GM23338 (cell line): ENCODE data around the gene PPFIBP1. TPM values are rescaled to one million over a fixed set of nuclear protein-coding genes. Genes with fewer than 3 reads are reported as not detected.

ENCODE experiments used
- ATAC-seq: fragments of 200-7000 bp; cut with Tn5 transposase; 3 replicates; pipeline ENCODE4 v1.9.1; 2020
- DNase-seq: peaks from one replicate; pipeline ENCODE4 v3.0.0-alpha.2; 2015; ENCODE audit warnings: low spot score
- H2AFZ ChIP-seq: fragments of 200-600 bp; sonication (generic); 2 replicates; pipeline ENCODE4 v1.8.0; 2016; ENCODE audit warnings: antibody characterized with exemption, mild to moderate bottlenecking, moderate library complexity
- H3F3A ChIP-seq: fragments of 200-600 bp; sonication (generic); replicated peaks from 2 replicates; pipeline ENCODE4 v1.8.0; 2017; ENCODE audit warnings: antibody characterized with exemption, mixed run types, low read depth
- H3K27ac ChIP-seq: fragments of 200-600 bp; sonication (generic); 2 replicates; pipeline ENCODE4 v1.6.1; 2016; ENCODE audit warnings: low read depth
- H3K27me3 ChIP-seq: fragments of 200-600 bp; sonication (generic); 2 replicates; pipeline ENCODE4 v1.8.0; 2016; ENCODE audit warnings: mild to moderate bottlenecking, mixed run types, moderate library complexity; ENCODE audit not compliant: insufficient read depth
- H3K36me3 ChIP-seq: fragments of 200-600 bp; sonication (generic); 2 replicates; pipeline ENCODE4 v1.8.0; 2016; ENCODE audit warnings: mild to moderate bottlenecking; ENCODE audit not compliant: insufficient read depth
- H3K4me1 ChIP-seq: fragments of 200-600 bp; sonication (generic); 2 replicates; pipeline ENCODE4 v1.8.0; 2016; ENCODE audit warnings: mild to moderate bottlenecking, moderate library complexity; ENCODE audit not compliant: insufficient read depth
- H3K4me2 ChIP-seq: fragments of 200-600 bp; sonication (generic); 2 replicates; pipeline ENCODE4 v1.7.1; 2017; ENCODE audit warnings: mixed run types
- H3K4me3 ChIP-seq: fragments of 200-600 bp; sonication (generic); 2 replicates; pipeline ENCODE4 v1.6.1; 2016; ENCODE audit warnings: mixed run types
- H3K79me2 ChIP-seq: fragments of 200-600 bp; sonication (generic); replicated peaks from 2 replicates; pipeline ENCODE4 v1.8.0; 2017; ENCODE audit warnings: mild to moderate bottlenecking; ENCODE audit not compliant: insufficient read depth
- H3K9me2 ChIP-seq: fragments of 200-600 bp; sonication (generic); 2 replicates; pipeline ENCODE4 v1.8.0; 2017; ENCODE audit not compliant: insufficient read depth
- H4K20me1 ChIP-seq: fragments of 200-600 bp; sonication (generic); replicated peaks from 2 replicates; pipeline ENCODE4 v1.8.0; 2017; ENCODE audit warnings: mild to moderate bottlenecking; ENCODE audit not compliant: insufficient read depth
- H3K27ac Mint-ChIP-seq: 2 replicates; pipeline ENCODE4 v1.8.0; 2020; ENCODE audit warnings: inconsistent platforms, mild to moderate bottlenecking, moderate library complexity, mixed read lengths
- H3K27me3 Mint-ChIP-seq: 3 replicates; pipeline ENCODE4 v1.8.0; 2022; ENCODE audit warnings: low read depth, mild to moderate bottlenecking, moderate library complexity, mixed read lengths, inconsistent platforms; ENCODE audit not compliant: insufficient read depth, poor library complexity
- H3K36me3 Mint-ChIP-seq: 3 replicates; pipeline ENCODE4 v1.8.0; 2021; ENCODE audit warnings: low read depth, mild to moderate bottlenecking, inconsistent platforms, moderate library complexity, mixed read lengths
- H3K4me1 Mint-ChIP-seq: 3 replicates; pipeline ENCODE4 v1.8.0; 2020; ENCODE audit warnings: mild to moderate bottlenecking, inconsistent platforms, mixed read lengths
- H3K4me3 Mint-ChIP-seq: 3 replicates; pipeline ENCODE4 v1.8.0; 2021; ENCODE audit warnings: moderate library complexity, mild to moderate bottlenecking, inconsistent platforms, mixed read lengths
- H3K9me3 Mint-ChIP-seq: 3 replicates; pipeline ENCODE4 v1.8.0; 2020; ENCODE audit warnings: moderate library complexity, mild to moderate bottlenecking, inconsistent platforms, mixed read lengths
- CREB1 ChIP-seq: fragments of 250-450 bp; sonication (Bioruptor Pico); IDR thresholded peaks from 2 replicates; pipeline ENCODE4 v1.5.0; 2020; ENCODE audit warnings: low read depth, mild to moderate bottlenecking, moderate library complexity
- CTCF ChIP-seq, 2 experiments: fragments of 200-600 bp in 1 of 2; sonication (generic) in 1 of 2; conservative IDR thresholded peaks; 2 replicates each; pipeline versions ENCODE4 v1.5.1 to v1.6.1; 2016 to 2017; ENCODE audit warnings: antibody characterized with exemption in 2 of 2, low read depth in 2 of 2, mild to moderate bottlenecking in 2 of 2, moderate library complexity in 1 of 2
- NANOG ChIP-seq: IDR thresholded peaks from 2 replicates; pipeline ENCODE4 v1.6.1; 2016; ENCODE audit warnings: antibody characterized with exemption, borderline replicate concordance
- REST ChIP-seq: IDR thresholded peaks from one replicate; pipeline ENCODE4 v1.6.1; 2018; ENCODE audit warnings: antibody characterized with exemption; ENCODE audit not compliant: unreplicated experiment
- ZNF462 ChIP-seq: fragments of 250-450 bp; sonication (Bioruptor Pico); IDR thresholded peaks from 2 replicates; pipeline ENCODE4 v1.5.0; 2020; ENCODE audit warnings: mild to moderate bottlenecking, moderate library complexity
- polyA plus RNA-seq: library from polyadenylated mRNA; unstranded; fragments of >200 nt; fragmentation: Nextera tagmentation; extraction: Ambion mirVana; gene quantifications from 2 replicates; pipeline ENCODE4 v1.2.1, GENCODE V29; 2016
- total RNA-seq: library from RNA; depleted of rRNA; stranded (reverse); fragments of >200 nt; shearing (Covaris generic); gene quantifications from 2 replicates; pipeline ENCODE4 v1.2.3, GENCODE V29; 2014

The PPFIBP1 gene
- total and polyA plus RNA-seq, 2 experiments from 2014 or later = 33.2 to 41.9 TPM

GRCh38 chr12:27537855-27538675 lies 14.1 kb downstream of the PPFIBP1 start (continued):
- TF ChIP-seq CTCF (conservative IDR thresholded peaks at IDR 0.05; ENCODE audit: low read depth in 2 of 2) = no peak
- no peak for TF ChIP-seq CREB1

GRCh38 chr12:27539191-27539631 lies 15.2 kb downstream of the PPFIBP1 start:
- Mint-ChIP-seq H3K4me3 (no peak overlapping the region), H3K27ac (no peak overlapping the region), H3K36me3 (0 out of 3 replicates have a peak, but pooled peaks cover under 1% of the 10 kb centered on the region), H3K9me3 (no peaks in the 10 kb centered on the region), H3K27me3 (no peaks in the 10 kb centered on the region), H3K4me1 (peaks cover 31% of the 10 kb centered on the region)
- Histone ChIP-seq H3K27me3 (no peaks in the 10 kb centered on the region), H3K27ac (no peak overlapping the region), H3K4me2 (no peak overlapping the region), H3F3A (no peaks in the 10 kb centered on the region), H3K4me3 (no peak overlapping the region), H4K20me1 (peaks cover 12% of the 10 kb centered on the region), H3K9me2 (0 out of 2 replicates have a peak, but pooled peaks cover 5% of the 10 kb centered on the region), H2AFZ (no peak overlapping the region), H3K36me3 (no peaks in the 10 kb centered on the region), H3K79me2 (peaks cover 95% of the 10 kb centered on the region), H3K4me1 (peaks cover 8% of the 10 kb centered on the region; the same call in 1 of the 2 replicates)
- DNase-seq = no peak
- no peak for ATAC-seq
- TF ChIP-seq NANOG (no peak), CREB1 (no peak)

GRCh38 chr12:27541031-27541719 lies 17.2 kb downstream of the PPFIBP1 start:
- Histone ChIP-seq H3K4me3 (no peak overlapping the region), H2AFZ (no peak overlapping the region), H3K4me1 (no peaks in the 10 kb centered on the region), H3K9me2 (0 out of 2 replicates have a peak, but pooled peaks cover 5% of the 10 kb centered on the region), H4K20me1 (peaks cover 4% of the 10 kb centered on the region; the same call in 1 of the 2 replicates), H3K27ac (no peak overlapping the region; the same call in 1 of the 2 replicates), H3K27me3 (no peaks in the 10 kb centered on the region), H3K79me2 (peaks cover 75% of the 10 kb centered on the region), H3K36me3 (no peaks in the 10 kb centered on the region), H3K4me2 (0 out of 2 replicates have a peak overlapping the region, but pooled peaks have one; percentile 3), H3F3A (no peaks in the 10 kb centered on the region)
- Mint-ChIP-seq H3K9me3 (no peaks in the 10 kb centered on the region), H3K27me3 (no peaks in the 10 kb centered on the region), H3K4me3 (no peak overlapping the region), H3K27ac (no peak overlapping the region), H3K4me1 (peaks cover 24% of the 10 kb centered on the region), H3K36me3 (0 out of 3 replicates have a peak, but pooled peaks cover 5% of the 10 kb centered on the region)
- DNase-seq (peak; percentile 70), ATAC-seq (peak; percentile 97)
- TF ChIP-seq REST (no peak), ZNF462 (CRISPR knock-in tag) (no peak), CREB1 (no peak)
